Fibroblast of skin of scalp (primary cell): ENCODE results near the gene ABCA3.

Experiments
- DNase-seq: peaks from one replicate; pipeline ENCODE4 v3.0.0-alpha.2; 2013

Gene ABCA3

DNA sequence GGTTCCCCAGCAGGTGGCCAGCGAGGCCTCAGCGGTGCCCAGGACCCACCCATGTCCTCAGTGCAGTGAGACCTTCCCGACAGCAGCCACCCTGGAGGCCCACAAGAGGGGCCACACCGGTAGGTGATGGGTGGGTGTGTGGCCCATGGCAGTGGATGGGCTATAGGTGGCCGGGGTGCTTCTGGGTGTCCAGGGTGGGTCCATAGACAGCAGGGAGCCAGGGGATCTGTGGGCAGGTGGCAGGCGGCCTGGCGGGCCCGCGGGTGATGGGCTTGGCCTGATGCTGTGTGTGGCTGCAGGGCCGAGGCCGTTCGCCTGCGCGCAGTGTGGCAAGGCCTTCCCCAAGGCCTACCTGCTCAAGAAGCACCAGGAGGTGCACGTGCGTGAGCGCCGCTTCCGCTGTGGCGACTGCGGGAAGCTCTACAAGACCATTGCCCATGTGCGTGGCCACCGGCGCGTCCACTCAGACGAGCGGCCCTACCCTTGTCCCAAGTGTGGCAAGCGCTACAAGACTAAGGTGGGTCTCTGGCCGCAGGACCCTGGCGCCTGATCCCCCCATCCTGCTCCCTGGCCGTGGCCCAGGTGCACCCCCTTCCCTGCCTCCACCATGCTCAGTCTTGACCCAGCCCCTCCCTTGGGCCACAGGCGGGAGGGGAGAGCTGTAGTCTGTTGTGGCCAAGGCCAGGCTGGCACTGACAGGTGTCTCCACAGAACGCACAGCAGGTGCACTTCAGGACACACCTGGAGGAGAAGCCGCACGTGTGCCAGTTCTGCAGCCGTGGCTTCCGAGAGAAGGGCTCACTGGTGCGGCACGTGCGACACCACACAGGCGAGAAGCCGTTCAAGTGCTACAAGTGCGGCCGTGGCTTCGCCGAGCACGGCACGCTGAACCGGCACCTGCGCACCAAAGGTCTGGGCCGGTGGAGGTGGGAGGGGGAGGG, 106.4 kb downstream of the ABCA3 start:
- no peak for DNase-seq

DNA sequence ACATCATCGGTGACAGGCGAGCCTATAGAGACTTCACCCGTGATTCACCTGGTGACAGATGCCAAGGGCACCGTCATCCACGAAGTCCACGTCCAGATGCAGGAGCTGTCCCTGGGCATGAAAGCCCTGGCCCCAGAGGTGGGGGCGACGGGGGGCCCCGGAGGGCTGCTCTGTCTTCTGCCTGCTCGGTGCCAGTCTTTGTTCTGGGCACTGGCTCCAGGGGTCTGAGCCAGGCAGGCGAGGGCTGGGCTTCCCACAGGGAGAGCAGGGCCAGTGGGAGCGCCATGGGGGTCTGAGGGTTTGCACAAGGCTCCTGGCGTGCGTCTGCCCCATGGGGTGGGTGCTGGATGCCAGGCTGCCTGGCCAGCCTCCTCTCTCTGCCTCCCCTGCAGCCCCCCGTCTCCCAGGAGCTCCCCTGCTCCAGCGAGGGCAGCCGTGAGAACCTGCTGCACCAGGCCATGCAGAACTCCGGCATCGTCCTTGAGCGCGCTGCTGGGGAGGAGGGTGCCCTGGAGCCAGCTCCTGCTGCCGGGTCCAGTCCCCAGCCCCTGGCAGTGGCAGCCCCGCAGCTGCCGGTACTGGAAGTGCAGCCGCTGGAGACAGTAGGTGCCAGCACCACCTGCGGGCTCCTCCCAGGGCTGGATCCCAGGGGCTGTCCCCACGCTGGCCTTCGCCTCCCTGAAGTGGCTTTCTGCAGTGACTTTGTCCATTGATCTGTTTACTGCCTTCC, 107.3 kb downstream of the ABCA3 start:
- DNase-seq = no peak

DNA sequence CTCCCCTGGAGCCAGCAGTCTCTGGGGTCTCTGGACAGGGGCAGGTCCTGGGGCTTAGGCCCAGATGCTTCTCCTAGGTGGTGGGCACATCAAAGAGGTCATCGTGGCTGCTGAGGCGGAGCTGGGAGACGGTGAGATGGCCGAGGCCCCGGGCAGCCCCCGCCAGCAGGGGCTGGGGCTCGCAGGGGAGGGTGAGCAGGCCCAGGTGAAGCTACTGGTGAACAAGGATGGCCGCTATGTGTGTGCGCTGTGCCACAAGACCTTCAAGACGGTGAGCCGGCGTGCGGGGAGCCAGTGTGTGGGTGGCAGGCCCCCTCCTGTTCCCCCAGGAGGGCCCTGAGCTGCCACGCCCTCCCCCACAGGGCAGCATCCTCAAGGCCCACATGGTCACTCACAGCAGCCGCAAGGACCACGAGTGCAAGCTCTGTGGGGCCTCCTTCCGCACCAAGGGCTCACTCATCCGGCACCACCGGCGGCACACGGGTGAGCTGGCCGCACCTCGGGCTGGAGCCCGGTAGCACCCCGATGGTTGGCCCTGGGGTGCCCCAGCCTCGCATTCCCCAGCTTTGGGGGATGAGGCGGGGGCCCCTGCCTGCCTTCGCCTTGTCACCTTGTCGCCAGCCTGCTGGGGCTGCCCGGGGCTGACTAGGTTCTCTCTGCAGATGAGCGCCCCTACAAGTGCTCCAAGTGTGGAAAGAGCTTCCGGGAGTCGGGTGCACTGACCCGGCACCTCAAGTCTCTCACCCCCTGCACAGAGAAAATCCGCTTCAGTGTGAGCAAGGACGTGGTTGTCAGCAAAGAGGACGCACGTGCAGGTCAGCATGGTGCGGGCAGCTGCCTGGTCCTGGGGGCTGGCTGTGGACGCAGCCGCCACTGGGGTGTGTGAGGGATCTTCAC, 108.2 kb downstream of the ABCA3 start:
- no peak for DNase-seq

DNA sequence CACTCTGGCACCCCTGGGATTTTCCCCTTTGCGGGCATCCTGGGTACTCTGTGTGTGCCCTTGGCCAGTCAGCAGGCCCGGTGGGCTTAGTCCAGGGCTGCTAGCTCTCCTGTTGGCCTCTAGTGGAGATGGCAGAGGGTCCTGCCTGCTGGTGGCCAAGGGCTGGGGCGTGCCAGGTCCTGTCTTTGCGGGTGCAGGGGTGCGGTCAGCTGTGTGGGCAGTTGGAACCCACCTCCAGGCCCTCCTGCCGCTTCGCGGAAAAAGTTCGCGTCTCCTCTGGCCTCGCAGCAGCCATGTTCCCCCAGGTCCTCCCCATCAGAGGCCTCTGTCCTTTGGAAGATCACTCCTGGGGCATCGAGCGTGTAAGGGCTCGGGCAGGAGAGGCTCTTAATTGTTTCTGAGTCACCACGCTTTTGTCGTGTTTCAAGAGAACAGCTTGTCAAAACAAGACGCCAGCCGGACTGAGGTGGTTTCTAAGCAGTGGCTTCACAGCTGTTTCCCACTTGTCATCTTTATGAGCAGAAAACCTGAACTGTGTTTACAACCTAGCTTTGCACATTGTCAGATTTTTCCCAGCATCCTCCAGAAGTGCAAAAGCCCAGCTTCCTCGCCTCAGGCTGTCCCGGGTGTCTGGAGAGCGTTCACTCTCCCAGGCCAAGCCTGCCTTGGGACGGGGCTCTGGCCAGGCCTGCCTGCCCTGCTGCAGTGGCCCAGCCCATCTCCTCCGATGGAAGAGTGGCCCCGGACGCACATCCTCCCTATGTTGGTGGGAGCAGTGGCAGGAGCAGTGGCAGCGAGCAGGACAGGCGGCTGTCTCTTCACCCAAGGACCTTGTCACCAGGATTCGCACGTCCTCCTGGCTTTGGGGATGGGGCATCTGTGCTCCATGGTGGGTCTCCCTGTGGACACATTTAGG, 109.3 kb downstream of the ABCA3 start:
- DNase-seq = no peak

DNA sequence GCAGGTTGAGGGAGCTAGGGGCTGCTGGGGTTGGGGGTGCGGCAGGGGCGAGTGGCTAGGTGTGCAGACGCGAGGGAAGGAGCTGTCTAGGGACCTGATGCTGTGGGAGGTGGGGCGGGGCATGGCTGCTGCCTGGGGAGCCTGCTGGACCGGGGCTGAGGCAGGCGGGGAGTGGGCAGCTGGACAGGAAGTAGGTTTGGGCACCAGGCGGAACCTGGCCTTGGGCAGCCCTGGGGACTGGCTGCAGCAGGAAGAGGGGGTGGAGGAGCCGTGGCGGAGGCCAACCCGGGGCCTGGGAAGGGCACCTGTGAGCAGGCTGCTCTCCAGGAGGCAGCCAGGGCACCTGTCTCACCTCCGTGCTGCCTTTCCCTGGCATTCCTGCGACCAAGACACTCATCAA, 110.2 kb downstream of the ABCA3 start:
- no peak for DNase-seq

DNA sequence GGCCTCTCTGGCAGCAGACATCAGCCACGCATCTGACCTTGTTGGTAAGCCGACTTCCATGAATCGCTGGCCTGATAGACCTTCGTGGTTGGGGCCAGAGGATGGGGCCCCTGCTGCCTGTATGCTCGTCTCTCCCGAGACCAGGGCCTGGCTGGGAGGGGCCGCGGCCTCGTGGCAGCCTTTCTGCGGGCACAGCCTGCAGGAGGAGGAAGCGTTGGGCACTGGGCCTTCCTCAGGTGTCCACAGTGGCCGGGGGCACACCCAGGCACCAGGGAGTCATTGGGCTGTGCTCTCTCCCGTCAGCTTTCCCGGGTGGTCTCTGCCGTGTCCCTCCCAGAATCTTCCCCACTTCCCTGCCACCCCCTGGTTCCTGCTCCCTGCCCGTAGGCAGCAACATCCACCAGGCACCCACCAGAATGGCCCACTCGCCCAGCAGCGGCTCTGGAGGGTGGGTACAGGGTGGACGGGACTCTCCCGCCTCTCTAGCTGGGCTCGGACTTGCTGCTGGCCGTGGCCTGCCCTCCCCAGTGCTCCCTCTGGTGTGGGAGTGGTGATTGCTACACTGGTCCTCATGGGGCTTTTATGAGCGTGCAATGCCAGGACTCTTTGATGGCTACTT, 110.8 kb downstream of the ABCA3 start:
- DNase-seq = no peak

DNA sequence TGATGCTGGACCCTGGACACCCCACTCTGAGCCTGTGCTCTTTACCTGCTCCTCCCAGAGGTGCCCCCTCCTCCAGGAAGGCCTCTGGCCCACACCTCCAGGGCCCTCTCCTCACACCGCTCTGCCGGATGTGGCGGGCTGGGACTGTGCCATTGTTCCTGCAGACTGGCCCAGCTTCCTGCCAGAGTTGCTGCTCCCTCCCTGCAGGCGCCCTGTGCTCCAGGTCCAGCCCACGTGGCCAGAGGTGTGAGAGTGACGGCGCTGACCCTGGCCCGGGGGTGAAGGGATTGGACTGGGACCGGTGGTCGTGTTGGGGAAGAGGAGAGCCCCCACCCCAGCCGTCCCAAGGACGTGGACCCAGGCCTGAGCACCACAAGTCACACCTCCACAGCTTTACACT, 111.4 kb downstream of the ABCA3 start:
- DNase-seq = no peak

DNA sequence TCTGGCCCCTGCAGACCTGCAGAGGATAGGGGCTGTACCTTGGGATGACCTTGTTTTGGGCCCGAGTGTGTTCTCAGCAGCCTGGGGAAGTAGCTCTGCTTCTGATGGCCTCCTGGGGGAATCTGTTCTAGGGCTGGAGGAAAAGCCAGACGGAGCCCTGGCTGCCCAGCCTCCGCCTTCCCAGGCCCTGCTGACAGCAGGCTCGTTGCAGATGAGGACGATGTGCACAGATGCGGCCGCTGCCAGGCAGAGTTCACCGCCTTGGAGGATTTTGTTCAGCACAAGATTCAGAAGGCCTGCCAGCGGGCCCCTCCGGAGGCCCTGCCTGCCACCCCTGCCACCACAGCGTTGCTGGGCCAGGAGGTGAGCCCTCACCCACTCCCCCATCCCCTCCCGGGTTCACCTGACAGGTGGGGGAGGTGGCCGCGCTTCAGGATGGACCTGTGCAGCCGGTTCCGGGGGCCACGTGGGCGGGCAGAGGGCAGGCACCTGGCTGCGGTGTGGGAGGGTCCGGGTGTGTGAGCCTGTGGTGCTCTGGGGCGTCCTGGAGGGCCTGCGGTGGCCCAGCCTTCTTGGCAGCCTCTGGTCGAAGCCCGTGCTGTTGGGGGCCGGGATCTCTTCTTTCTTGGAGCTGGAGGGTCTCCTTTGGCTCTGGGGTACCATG, 112.2 kb downstream of the ABCA3 start:
- no peak for DNase-seq

DNA sequence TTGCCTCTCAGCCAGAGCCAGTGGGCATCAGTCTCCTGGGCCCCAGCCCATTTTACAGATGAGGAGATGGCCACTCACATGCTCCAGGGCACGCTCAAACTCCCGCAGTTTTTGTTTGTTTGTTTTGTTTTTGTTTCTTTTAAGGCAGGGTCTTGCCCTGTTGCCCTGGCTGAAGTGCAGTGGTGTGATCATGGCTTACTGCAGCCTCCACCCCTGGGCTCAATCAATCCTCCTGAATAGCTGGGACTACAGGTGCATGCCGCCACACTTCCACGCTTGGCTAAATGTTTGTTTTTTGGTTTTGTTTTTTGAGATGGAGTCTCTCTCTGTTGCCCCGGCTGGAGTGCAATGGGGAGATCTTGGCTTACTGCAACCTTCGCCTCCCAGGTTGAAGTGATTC, 113.6 kb downstream of the ABCA3 start:
- DNase-seq = no peak

DNA sequence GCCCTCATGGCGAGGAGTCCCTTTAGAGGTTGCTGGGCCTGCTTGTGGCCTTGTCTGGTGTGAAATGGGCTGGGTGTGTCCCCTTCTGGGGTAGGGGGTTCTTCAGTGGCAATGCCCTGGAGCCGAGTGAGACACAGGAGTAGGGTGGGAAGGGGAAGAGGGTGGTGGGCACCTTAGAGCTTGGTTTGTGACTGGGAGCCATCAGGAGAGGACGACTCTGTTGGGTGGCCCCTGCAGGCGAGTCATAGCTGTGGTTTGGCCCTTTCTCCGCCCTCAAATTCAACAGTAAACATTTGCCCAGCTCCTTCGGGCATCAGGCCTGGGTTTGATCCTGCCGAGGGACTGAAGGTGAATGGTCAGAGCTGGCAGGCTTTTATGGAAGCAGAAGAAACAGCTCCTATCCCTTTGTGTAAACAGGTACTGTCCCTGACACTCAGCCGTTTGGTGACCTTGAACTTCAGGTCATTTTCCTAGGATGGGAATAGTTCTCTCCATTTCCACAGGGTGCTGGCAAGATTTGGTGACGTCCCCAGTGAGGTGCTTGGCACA, 114.2 kb downstream of the ABCA3 start:
- DNase-seq = no peak
